ENCODE measurements around the gene ASF1A. TPM values are rescaled to one million over a fixed set of nuclear protein-coding genes. Genes with fewer than 3 reads are reported as not detected.

Gene ASF1A
- total RNA-seq, 6 experiments from 2014 or later, result 5.8 to 15.3 (median 8.3) TPM

GRCh38 chr6:118881440-118882313 lies 12.3 kb upstream of the ASF1A start:
- Histone ChIP-seq H3K27me3 (no peaks in the 10 kb centered on the region), H3K4me1 (no peaks in the 10 kb centered on the region), H3K4me3 (no peak overlapping the region), H3K9me3 (no peaks in the 10 kb centered on the region), H3K27ac (no peak overlapping the region), H3K36me3 (no peaks in the 10 kb centered on the region)
- no peak for TF ChIP-seq POLR2A (IDR thresholded peaks at IDR 0.05)
- TF ChIP-seq, protein P1, sequence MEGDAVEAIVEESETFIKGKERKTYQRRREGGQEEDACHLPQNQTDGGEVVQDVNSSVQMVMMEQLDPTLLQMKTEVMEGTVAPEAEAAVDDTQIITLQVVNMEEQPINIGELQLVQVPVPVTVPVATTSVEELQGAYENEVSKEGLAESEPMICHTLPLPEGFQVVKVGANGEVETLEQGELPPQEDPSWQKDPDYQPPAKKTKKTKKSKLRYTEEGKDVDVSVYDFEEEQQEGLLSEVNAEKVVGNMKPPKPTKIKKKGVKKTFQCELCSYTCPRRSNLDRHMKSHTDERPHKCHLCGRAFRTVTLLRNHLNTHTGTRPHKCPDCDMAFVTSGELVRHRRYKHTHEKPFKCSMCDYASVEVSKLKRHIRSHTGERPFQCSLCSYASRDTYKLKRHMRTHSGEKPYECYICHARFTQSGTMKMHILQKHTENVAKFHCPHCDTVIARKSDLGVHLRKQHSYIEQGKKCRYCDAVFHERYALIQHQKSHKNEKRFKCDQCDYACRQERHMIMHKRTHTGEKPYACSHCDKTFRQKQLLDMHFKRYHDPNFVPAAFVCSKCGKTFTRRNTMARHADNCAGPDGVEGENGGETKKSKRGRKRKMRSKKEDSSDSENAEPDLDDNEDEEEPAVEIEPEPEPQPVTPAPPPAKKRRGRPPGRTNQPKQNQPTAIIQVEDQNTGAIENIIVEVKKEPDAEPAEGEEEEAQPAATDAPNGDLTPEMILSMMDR (IDR thresholded peaks at IDR 0.05), result no peak
- DNase-seq (no peak), ATAC-seq (no peak)
- intact Hi-C loops (cut with DNase I), result no loop called here
- WGBS (ENCODE audit: insufficient coverage, low coverage, low lambda C conversion rate, missing lambda C conversion rate), result 88% methylated on average over 8 of the region's 9 CpGs

DNA sequence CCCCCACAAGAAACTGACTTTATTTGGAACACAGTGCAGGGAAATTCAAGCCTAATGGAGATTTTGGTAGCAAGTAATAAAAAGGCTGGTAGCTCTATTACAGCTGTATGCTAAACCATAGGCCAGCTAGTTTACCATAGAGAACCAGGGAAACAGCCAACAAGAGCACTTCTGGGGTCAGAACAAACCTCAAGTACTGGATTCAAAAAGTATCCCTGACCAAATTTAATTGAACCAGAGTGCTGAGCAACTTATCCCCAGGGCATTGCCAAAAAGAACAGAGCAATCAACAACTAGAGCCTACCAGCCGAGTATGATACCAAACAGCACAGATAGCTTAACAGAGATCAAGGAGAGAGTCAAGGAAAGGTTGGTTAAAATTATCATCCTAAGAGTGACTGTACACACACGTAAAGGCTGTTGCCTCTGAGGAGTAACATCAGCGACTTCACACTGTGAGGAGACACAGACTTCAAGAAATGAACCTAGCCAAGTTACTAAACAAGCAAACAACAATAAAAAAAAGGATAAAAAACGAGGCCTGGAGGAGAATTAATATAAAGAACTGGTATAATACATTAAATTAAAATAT lies 11.5 kb upstream of the ASF1A start:
- Histone ChIP-seq H3K9me3 (no peaks in the 10 kb centered on the region), H3K27ac (no peak overlapping the region), H3K4me3 (no peak overlapping the region), H3K4me1 (no peaks in the 10 kb centered on the region), H3K36me3 (no peaks in the 10 kb centered on the region), H3K27me3 (no peaks in the 10 kb centered on the region)
- 100% methylated on average over 4 of the region's 4 CpGs for WGBS (ENCODE audit: insufficient coverage, low coverage, low lambda C conversion rate, missing lambda C conversion rate)
- intact Hi-C loops (cut with DNase I), result no loop called here
- no peak for DNase-seq
- ATAC-seq, result no peak
- TF ChIP-seq POLR2A (IDR thresholded peaks at IDR 0.05), result no peak
- TF ChIP-seq, protein P1 (IDR thresholded peaks at IDR 0.05), result no peak

DNA sequence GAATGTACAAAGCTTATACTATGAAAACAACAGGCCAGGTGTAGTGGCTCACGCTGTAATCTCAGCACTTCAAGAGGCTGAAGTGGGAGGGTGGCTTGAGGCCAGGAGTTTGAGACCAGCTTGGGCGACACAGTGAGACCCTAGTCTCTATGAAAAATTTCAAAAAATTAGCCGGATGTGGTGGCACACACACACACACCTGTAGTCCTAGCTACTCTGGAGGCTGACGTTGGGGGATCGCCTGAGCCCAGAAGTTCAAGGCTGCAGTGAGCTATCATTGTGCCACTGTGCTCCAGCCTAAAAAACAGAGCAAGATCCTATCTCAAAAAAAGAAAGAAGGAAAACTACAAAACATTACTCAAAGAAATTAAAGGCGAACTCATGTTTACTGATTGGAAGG lies 7.3 kb upstream of the ASF1A start:
- DNase-seq, result no peak
- Histone ChIP-seq H3K9me3 (no peaks in the 10 kb centered on the region), H3K27ac (no peak overlapping the region), H3K4me3 (no peak overlapping the region), H3K36me3 (no peaks in the 10 kb centered on the region), H3K27me3 (no peaks in the 10 kb centered on the region), H3K4me1 (no peaks in the 10 kb centered on the region)
- ATAC-seq, result no peak
- 94% methylated on average over 5 of the region's 6 CpGs for WGBS (ENCODE audit: insufficient coverage, low coverage, low lambda C conversion rate, missing lambda C conversion rate)
- intact Hi-C loops (cut with DNase I), result no loop called here
- TF ChIP-seq POLR2A (IDR thresholded peaks at IDR 0.05), result no peak
- TF ChIP-seq, protein P1 (IDR thresholded peaks at IDR 0.05), result no peak

DNA sequence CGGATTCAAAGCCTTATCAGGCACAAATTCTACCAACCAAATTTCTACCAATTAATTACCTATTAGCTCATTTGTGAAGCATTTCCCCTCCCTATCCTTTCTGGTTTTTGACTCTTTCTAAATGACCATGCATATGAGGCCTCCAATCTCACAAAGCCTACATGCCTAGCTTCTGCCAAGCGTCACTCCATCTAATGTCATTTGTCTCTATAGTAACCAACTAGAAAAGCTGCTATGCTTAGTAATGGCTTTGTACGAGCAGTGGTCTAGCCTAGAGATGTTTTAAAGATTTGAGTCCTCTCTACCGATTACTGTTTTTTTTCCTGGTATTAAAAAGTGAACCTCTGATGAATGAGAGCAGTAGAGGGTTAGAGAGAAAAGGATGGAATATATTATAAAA lies 4.8 kb upstream of the ASF1A start:
- DNase-seq (no peak), ATAC-seq (no peak)
- H3K27me3 ChIP-seq, result no peaks in the 10 kb centered on the region
- intact Hi-C loops (cut with DNase I), result no loop called here
- no peak for TF ChIP-seq POLR2A (IDR thresholded peaks at IDR 0.05)
- TF ChIP-seq, protein P1 (IDR thresholded peaks at IDR 0.05), result no peak
- H3K9me3 ChIP-seq, result no peaks in the 10 kb centered on the region
- no peaks in the 10 kb centered on the region for H3K36me3 ChIP-seq
- WGBS (ENCODE audit: insufficient coverage, low coverage, low lambda C conversion rate, missing lambda C conversion rate), result 94% methylated on average over 4 of the region's 4 CpGs
- peaks cover 0 to 5% (median 2%) of the 10 kb centered on the region in 4 donors for H3K4me1 ChIP-seq
- no peak overlapping the region for H3K4me3 ChIP-seq
- H3K27ac ChIP-seq, result no peak overlapping the region
